Measurements from ENCODE around the gene IL17RE. TPM values are rescaled to one million over a fixed set of nuclear protein-coding genes. Genes with fewer than 3 reads are reported as not detected.

IL17RE gene
- total and polyA plus RNA-seq, 2 of the 13 experiments (the other 11 are each of a cell fraction or from before 2014, with no cell fraction given): 14.5 to 24.1 TPM

DNA sequence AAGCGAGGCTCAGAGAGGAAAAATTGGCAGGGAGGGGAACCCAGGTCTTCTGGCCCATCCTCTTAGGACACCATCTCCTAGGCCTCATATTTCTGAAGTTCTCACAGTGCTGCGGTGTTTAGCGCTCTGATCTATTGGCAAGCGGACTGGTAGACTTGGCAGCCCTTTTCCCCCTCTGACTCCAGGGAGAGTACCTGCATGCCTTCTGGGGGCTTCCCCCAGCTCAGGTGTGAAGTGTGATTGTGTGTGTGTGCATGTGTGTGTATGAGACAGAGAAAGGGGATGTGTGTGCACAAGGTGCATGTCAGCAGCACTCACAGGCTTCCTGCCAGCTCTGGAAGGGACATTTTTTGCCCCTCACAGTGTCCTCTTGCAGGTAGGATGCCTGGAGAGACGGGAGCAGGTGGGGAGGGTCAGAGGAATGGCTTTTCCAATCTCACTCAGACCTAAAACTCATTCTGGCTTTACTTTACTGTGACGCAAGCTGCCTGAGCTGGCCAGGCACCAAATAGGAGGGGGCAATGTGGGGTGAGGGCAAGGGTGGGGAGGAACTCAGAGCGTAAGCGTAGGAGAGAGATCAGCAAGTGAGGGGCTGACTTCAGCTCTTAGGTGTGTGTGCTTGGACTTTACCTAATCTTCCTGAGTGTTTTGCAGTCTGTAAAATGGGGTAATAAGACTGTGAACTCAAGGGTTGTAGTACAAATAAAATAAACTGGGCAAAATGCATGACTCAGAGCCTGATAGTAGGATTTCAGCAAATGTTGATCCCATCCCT, 4.0 kb upstream of the IL17RE start (continued):
- TF ChIP-seq, protein P1, sequence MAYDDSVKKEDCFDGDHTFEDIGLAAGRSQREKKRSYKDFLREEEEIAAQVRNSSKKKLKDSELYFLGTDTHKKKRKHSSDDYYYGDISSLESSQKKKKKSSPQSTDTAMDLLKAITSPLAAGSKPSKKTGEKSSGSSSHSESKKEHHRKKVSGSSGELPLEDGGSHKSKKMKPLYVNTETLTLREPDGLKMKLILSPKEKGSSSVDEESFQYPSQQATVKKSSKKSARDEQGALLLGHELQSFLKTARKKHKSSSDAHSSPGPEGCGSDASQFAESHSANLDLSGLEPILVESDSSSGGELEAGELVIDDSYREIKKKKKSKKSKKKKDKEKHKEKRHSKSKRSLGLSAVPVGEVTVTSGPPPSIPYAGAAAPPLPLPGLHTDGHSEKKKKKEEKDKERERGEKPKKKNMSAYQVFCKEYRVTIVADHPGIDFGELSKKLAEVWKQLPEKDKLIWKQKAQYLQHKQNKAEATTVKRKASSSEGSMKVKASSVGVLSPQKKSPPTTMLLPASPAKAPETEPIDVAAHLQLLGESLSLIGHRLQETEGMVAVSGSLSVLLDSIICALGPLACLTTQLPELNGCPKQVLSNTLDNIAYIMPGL (CRISPR knock-in tag; IDR thresholded peaks at IDR 0.05; ENCODE audit: borderline replicate concordance in 1 of 2, low read depth in 1 of 2): peak in 1 of 2 experiments; percentile 6; a peak in 1 of 4 replicates
- TF ChIP-seq, protein P2, sequence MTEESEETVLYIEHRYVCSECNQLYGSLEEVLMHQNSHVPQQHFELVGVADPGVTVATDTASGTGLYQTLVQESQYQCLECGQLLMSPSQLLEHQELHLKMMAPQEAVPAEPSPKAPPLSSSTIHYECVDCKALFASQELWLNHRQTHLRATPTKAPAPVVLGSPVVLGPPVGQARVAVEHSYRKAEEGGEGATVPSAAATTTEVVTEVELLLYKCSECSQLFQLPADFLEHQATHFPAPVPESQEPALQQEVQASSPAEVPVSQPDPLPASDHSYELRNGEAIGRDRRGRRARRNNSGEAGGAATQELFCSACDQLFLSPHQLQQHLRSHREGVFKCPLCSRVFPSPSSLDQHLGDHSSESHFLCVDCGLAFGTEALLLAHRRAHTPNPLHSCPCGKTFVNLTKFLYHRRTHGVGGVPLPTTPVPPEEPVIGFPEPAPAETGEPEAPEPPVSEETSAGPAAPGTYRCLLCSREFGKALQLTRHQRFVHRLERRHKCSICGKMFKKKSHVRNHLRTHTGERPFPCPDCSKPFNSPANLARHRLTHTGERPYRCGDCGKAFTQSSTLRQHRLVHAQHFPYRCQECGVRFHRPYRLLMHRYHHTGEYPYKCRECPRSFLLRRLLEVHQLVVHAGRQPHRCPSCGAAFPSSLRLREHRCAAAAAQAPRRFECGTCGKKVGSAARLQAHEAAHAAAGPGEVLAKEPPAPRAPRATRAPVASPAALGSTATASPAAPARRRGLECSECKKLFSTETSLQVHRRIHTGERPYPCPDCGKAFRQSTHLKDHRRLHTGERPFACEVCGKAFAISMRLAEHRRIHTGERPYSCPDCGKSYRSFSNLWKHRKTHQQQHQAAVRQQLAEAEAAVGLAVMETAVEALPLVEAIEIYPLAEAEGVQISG (CRISPR knock-in tag; IDR thresholded peaks at IDR 0.05): 0 out of 2 replicates have a peak, but pooled peaks have one; percentile 15
- TF ChIP-seq ZFY (CRISPR knock-in tag; IDR thresholded peaks at IDR 0.05) (peak; percentile 39; the same call in 1 of the 2 replicates), GPN1 (CRISPR knock-in tag; IDR thresholded peaks at IDR 0.05; ENCODE audit: borderline replicate concordance) (no peak), PAXIP1 (CRISPR knock-in tag; conservative IDR thresholded peaks at IDR 0.05) (no peak; the same call in 1 of the 2 replicates), SMAD1 (CRISPR knock-in tag; IDR thresholded peaks at IDR 0.05; ENCODE audit: borderline replicate concordance, low read depth) (no peak), ZFP62 (CRISPR knock-in tag; IDR thresholded peaks at IDR 0.05) (no peak), POLR2A (IDR thresholded peaks at IDR 0.05; ENCODE audit: insufficient read depth in 1 of 2, low read depth in 2 of 2, low read length in 2 of 2) (peak; percentile 21 to 49; a peak in 2 of 4 replicates), ZMYM3 (CRISPR knock-in tag; IDR thresholded peaks at IDR 0.05) (peak; percentile 95), RARA (CRISPR knock-in tag; IDR thresholded peaks at IDR 0.05) (peak; percentile 58), ZMYM4 (CRISPR knock-in tag; IDR thresholded peaks at IDR 0.05) (peak; percentile 39; the same call in 1 of the 2 replicates), ZNF317 (CRISPR knock-in tag; IDR thresholded peaks at IDR 0.05) (no peak), MYC (CRISPR knock-in tag; IDR thresholded peaks at IDR 0.05; ENCODE audit: borderline replicate concordance) (peak; percentile 29; the same call in 1 of the 2 replicates), ZNF607 (CRISPR knock-in tag; IDR thresholded peaks at IDR 0.05; ENCODE audit: borderline replicate concordance) (0 out of 2 replicates have a peak, but pooled peaks have one; percentile 32), SAP130 (CRISPR knock-in tag; IDR thresholded peaks at IDR 0.05; ENCODE audit: low read depth) (peak; percentile 23; the same call in 1 of the 2 replicates)
- TF ChIP-seq, protein P3, sequence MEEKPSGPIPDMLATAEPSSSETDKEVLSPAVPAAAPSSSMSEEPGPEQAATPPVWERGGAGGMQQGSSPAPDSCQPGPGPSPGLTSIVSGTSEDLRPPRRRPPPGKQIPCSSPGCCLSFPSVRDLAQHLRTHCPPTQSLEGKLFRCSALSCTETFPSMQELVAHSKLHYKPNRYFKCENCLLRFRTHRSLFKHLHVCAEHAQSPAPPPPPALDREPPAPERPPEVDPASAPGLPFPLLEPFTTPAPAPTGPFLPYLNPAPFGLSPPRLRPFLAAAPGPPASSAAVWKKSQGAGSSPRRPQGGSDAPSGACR (CRISPR knock-in tag; IDR thresholded peaks at IDR 0.05): no peak
- TF ChIP-seq, protein P4, sequence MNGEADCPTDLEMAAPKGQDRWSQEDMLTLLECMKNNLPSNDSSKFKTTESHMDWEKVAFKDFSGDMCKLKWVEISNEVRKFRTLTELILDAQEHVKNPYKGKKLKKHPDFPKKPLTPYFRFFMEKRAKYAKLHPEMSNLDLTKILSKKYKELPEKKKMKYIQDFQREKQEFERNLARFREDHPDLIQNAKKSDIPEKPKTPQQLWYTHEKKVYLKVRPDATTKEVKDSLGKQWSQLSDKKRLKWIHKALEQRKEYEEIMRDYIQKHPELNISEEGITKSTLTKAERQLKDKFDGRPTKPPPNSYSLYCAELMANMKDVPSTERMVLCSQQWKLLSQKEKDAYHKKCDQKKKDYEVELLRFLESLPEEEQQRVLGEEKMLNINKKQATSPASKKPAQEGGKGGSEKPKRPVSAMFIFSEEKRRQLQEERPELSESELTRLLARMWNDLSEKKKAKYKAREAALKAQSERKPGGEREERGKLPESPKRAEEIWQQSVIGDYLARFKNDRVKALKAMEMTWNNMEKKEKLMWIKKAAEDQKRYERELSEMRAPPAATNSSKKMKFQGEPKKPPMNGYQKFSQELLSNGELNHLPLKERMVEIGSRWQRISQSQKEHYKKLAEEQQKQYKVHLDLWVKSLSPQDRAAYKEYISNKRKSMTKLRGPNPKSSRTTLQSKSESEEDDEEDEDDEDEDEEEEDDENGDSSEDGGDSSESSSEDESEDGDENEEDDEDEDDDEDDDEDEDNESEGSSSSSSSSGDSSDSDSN (CRISPR knock-in tag; IDR thresholded peaks at IDR 0.05): 0 out of 2 replicates have a peak, but pooled peaks have one; percentile 41

Data from HepG2 (cell line).